HG02943 (cell line): ENCODE data around the gene TPH2.

ENCODE experiments used
- ATAC-seq: cut with Tn5 transposase; IDR thresholded peaks from one replicate; pipeline ENCODE4 v1.9.1; 2021; ENCODE audit warnings: mild to moderate bottlenecking, low read depth, moderate library complexity; ENCODE audit not compliant: unreplicated experiment

Gene TPH2

GRCh38 chr12:72030277-72030676 is 91.6 kb downstream of the TPH2 start:
- no peak for ATAC-seq

DNA sequence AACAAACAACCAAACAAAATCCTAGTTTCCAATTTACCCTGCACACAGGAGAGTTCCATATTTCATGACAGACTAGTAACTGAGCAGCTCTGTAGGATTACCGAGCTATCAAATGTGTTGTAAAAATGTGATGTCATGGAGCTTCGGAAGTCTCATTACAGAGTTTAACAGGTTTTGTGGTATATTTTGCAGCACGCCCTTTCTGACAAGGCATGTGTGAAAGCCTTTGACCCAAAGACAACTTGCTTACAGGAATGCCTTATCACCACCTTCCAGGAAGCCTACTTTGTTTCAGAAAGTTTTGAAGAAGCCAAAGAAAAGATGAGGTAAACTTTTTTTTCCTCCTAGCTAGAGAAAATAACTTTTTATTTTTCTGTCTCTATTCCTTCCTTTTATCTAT is 92.4 kb downstream of the TPH2 start:
- no peak for ATAC-seq

GRCh38 chr12:72033991-72034390 is 95.3 kb downstream of the TPH2 start:
- ATAC-seq, result no peak

GRCh38 chr12:72035625-72036024 is 97.0 kb downstream of the TPH2 start:
- no peak for ATAC-seq

- ATAC-seq, result no peak
These were observed 97.7 kb downstream of the TPH2 start for GRCh38 chr12:72036393-72036792.

GRCh38 chr12:72037006-72037795 is 98.6 kb downstream of the TPH2 start:
- no peak for ATAC-seq

DNA sequence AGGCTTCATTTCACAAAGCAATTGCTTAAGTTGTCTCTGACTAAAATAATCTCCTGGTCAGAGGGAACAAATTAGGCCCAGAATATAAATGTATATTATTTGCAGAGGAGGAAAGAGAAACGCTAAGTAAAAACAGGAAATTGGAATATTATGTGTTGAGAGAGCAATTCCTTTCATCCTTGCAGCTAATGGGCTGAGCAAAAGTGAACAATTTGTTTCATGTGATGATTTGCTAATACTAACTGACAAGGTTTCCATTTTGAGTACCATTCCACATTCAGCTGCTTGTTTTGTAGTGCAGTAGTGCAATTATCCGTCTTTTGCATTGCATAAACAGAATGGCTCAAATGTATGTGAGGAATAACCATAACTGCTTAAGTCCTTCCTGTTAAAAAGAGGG is 103.2 kb downstream of the TPH2 start:
- no peak for ATAC-seq

DNA sequence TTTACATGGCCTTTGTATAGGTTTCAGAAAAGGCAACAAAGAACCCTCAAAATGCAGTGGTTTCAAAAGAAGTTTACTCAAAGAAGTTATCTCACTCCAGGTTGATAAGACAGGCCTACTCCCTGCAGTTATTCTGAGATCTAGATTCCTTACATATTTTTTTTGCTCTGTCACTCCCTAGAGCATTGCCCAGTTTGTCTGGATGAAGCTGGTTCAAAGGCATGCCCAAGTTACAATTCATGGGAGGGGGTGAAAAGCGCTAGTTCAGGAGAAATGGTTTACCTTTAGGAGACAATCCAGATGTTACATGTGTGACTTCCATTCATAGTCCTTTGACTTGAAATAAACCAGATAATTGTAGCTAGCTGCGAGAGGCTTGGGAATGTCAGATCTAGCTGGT is 115.0 kb downstream of the TPH2 start:
- ATAC-seq, result no peak

- ATAC-seq, result no peak
These were observed 115.9 kb downstream of the TPH2 start for GRCh38 chr12:72054511-72054910.

- no peak for ATAC-seq
These were observed 118.8 kb downstream of the TPH2 start for GRCh38 chr12:72057330-72057914.

DNA sequence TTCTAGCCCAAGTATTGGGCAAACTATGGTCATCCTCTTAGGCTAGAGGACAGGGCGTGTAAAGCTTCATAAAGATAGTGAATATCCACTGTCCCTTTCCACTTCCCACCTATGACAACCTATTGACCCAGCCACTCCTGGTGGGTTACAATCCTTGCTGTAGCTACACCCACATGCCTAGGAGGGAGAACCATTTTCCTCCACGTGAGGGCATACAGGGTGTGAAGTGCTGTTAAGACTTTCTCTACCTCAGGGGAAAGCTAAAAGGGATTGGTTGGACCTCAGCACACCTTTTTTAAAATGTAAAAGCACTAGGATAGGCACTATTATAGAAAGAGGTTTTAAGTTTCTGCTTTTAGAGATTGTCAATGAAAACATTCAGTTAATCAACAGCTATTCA is 124.4 kb downstream of the TPH2 start:
- ATAC-seq, result no peak

DNA sequence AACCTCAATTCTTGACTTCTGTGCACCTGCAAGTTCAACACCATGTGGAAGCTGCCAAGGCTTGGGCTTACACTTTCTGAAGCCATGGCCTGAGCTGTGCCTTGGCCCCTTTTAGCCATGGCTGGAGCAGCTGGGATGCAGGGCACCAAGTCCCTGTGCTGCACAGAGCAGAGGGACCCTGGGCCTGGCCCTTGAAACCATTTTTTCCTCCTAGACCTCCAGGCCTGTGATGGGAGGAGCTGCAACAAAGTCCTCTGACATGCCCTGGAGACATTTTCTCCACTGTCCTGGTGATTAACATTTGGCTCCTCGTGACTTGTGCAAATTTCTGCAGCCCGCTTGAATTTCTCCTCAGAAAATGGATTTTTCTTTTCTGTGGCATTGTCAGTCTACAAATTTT is 132.4 kb downstream of the TPH2 start:
- ATAC-seq, result no peak

- ATAC-seq, result no peak
These were observed 134.1 kb downstream of the TPH2 start for GRCh38 chr12:72072592-72073212.

DNA sequence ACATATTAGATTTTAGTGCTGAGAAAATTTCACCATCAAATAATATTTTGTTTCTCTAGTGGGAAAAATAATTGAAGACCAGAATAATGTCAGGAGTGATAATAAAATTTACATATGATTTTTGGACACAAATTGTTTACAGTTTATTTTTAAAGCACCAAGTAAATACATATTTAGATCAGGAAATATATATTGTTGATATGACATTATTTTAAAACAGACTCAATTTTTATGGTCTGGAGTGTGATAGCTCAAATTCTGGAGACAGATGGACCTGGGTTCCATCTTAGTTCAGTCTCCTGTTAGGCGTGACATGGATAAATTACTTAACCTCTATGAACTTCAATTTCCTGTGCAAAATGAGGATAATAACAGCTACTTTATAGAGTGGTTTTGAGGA is 135.4 kb downstream of the TPH2 start:
- ATAC-seq, result no peak

DNA sequence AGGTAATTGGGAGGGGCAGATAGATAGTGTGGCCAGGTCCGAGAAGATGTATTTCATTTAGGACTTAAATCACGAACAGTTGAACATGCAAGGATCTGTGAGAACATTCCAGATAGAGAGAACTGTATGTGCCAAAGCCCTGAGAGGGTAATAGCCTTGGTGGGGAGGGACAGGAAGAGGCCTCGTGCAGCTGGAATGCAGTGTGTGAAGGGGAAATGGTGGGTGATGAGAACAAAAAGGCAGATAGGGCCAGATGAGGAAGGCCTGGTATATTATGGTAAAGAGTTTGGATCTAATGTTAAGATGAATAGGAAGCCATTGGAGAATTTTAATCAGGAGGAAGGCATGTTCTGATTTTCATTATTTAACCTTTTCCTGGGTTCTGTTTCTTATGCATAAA is 136.3 kb downstream of the TPH2 start:
- no peak for ATAC-seq

GRCh38 chr12:72075401-72075800 is 136.8 kb downstream of the TPH2 start:
- no peak for ATAC-seq

GRCh38 chr12:72075891-72076557 is 137.4 kb downstream of the TPH2 start:
- no peak for ATAC-seq

DNA sequence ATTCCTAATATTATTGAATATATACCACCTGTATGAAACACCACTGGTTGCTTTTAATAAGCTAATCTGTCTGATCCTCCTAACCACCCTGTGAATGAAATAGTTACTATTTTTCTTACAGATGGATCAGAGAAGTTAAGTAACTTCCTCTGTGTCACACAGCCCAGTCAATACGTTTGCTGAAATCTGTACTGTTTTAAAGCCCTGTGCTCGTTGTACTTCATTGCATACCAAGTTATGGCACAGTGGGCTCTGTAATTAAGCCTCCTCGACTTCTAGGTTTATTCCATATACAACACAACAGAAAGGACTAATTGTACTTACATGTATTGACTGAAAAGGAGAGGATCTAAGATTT is 137.9 kb downstream of the TPH2 start:
- ATAC-seq, result no peak

DNA sequence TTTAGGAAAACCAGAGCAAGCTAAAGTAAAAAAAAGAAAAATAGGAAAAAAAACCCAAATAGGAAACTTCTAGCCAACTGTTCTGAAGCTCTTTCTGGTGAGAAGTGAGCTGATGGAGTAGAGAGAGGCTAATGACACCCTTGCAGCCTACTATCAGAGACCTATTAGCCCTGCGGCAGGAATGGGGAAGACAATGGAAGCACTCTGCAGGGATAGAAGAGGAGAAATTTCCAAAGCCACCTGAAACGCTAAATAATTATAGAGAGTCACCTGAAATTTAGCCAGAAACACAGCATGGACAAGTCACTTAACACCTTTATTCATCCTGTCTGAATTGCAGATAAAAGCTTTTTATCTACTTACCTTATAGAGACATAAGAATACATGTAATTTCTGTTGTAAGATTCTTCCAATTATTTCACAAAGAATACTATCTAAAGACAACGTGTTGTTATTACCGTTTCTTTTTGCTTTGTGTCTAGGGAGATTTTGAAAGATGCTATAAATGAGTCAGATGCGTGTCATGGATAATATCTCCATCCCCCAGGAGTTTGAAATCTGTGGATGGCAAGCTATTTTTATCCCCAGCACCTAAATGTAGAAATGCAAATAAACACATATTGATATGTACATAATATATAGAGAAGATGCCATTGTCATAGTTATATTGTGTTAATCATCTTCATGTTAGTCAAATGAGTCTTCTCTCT is 138.6 kb downstream of the TPH2 start:
- ATAC-seq, result no peak

DNA sequence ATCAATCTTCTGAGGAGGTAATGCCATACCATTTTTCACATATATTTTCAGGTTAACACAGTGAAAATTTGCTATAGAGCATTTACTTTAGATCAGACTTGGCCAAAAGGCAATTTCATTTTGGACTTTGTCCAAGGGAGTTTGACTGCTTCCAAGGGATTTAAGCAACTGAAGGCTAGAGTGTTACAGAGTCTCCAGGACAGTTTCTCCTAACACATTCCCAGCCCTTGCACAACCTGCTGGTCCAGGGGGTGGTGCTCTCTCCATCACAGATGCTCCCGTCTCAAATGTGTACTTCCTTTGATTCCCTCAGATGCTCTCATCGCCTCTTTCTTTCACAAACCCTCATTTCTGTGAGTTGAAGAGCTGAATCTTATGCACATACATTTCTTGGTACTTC is 143.1 kb downstream of the TPH2 start:
- no peak for ATAC-seq
